SU-DHL-6 (cell line): ENCODE data around the gene HACD4.

ENCODE experiments used
- CTCF ChIP-seq: fragments of 200-600 bp; sonication (generic); IDR thresholded peaks from one replicate; pipeline ENCODE4 v1.5.1; 2017; ENCODE audit warnings: antibody characterized with exemption, mild to moderate bottlenecking, low read length, moderate library complexity; ENCODE audit not compliant: insufficient read depth, poor library complexity, severe bottlenecking
- EZH2phosphoT487 ChIP-seq: fragments of 200-600 bp; sonication (generic), shearing (Covaris generic); conservative IDR thresholded peaks from 2 replicates; pipeline ENCODE4 v1.6.1; 2018; ENCODE audit warnings: mild to moderate bottlenecking, antibody characterized with exemption, low read length, moderate library complexity, mixed read lengths

DNA sequence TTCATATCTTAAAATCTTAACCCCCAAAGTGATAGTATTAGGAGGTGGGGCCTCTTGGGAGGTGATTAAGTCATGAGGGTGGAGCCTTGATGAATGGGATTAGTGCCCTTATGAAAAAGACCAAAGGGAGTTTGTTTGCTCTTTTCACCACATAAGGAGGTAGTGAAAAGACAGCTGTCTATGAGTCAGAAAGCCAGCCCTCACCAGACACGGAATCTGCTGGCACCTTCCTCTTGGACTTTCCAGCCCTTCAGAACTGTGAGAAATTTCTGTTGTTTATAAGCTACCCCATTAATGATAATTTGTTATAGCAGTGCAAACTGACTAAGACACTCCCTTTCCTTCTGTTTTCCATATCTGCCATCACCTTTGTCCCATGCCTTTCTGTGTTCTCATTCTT is 25.5 kb upstream of the HACD4 start:
- TF ChIP-seq CTCF (no peak), EZH2phosphoT487 (no peak)
